Endodermal cell (in vitro differentiated cells): ENCODE measurements around the gene OTOP2. TPM values are rescaled to one million over a fixed set of nuclear protein-coding genes. Genes with fewer than 3 reads are reported as not detected.

Experiments
- DNase-seq: peaks from one replicate; pipeline ENCODE4 v3.0.0-alpha.2; 2017
- H3K27ac ChIP-seq: 2 replicates; pipeline ENCODE4 v1.5.1; 2013; ENCODE audit warnings: mild to moderate bottlenecking, low read depth, low read length, moderate library complexity
- H3K27me3 ChIP-seq: 2 replicates; pipeline ENCODE4 v1.6.1; 2013; ENCODE audit warnings: mild to moderate bottlenecking, low read length, moderate library complexity; ENCODE audit not compliant: insufficient read depth, control insufficient read depth, poor library complexity, severe bottlenecking
- H3K36me3 ChIP-seq: 2 replicates; pipeline ENCODE4 v1.7.0; 2013; ENCODE audit warnings: mild to moderate bottlenecking, low read length, moderate library complexity; ENCODE audit not compliant: control insufficient read depth, insufficient read depth
- H3K4me1 ChIP-seq: one replicate; pipeline ENCODE4 v1.7.0; 2013; ENCODE audit warnings: low read length; ENCODE audit not compliant: control insufficient read depth, insufficient read depth
- H3K4me3 ChIP-seq: 2 replicates; pipeline ENCODE4 v1.5.1; 2013; ENCODE audit warnings: mild to moderate bottlenecking, low read length, moderate library complexity
- H3K9ac ChIP-seq: 2 replicates; pipeline ENCODE4 v1.6.1; 2013; ENCODE audit warnings: mild to moderate bottlenecking, low read length, moderate library complexity; ENCODE audit not compliant: poor library complexity, severe bottlenecking; ENCODE audit errors: extremely low read depth
- H3K9me3 ChIP-seq: 2 replicates; pipeline ENCODE4 v1.6.1; 2013; ENCODE audit warnings: mild to moderate bottlenecking, low read length, moderate library complexity; ENCODE audit not compliant: control insufficient read depth
- H3K27ac Mint-ChIP-seq: 2 replicates; pipeline ENCODE4 v1.8.0; 2020; ENCODE audit warnings: mixed read lengths
- H3K27me3 Mint-ChIP-seq: 2 replicates; pipeline ENCODE4 v1.8.0; 2021; ENCODE audit warnings: mild to moderate bottlenecking, mixed read lengths; ENCODE audit not compliant: insufficient read depth
- H3K36me3 Mint-ChIP-seq: 2 replicates; pipeline ENCODE4 v1.8.0; 2020; ENCODE audit warnings: low read depth, mixed read lengths
- H3K4me1 Mint-ChIP-seq: 2 replicates; pipeline ENCODE4 v1.8.0; 2020; ENCODE audit warnings: mixed read lengths
- H3K4me3 Mint-ChIP-seq: 2 replicates; pipeline ENCODE4 v1.8.0; 2020; ENCODE audit warnings: mild to moderate bottlenecking, moderate library complexity, mixed read lengths
- H3K9me3 Mint-ChIP-seq: 2 replicates; pipeline ENCODE4 v1.8.0; 2020; ENCODE audit warnings: mild to moderate bottlenecking, mixed read lengths
- CTCF ChIP-seq: fragments of 200-600 bp; sonication (generic); conservative IDR thresholded peaks from 2 replicates; pipeline ENCODE4 v1.5.0; 2021; ENCODE audit warnings: antibody characterized with exemption, mild to moderate bottlenecking
- WGBS, 2 experiments: methylation state at CpG; one replicate each; pipeline versions ENCODE4 v1.1.5 to v1.1.7; 2013; ENCODE audit warnings: missing lambda C conversion rate in 2 of 2, mixed read lengths in 1 of 2; ENCODE audit not compliant: insufficient coverage in 1 of 2, insufficient read length in 1 of 2; 5-methylcytosine and 5-hydroxymethylcytosine counted together
- total RNA-seq, 2 donors: library from RNA; stranded (reverse); fragmentation: NEBNext Ultra II Directional in 1 of 2; extraction: Animal tissue kit (Norgen Biotek cat#: 25700) in 1 of 2; gene quantifications; 2 replicates in 1 of 2; 3 replicates in 1 of 2; pipeline ENCODE4 v1.2.1, GENCODE V29; 2021

Gene OTOP2
- total RNA-seq, 2 donors from 2014 or later: not detected

- Histone ChIP-seq H3K9me3 (no peaks in the 10 kb centered on the region), H3K4me1 (no peaks in the 10 kb centered on the region), H3K4me3 (no peak overlapping the region), H3K27ac (peak overlapping the region; percentile 38), H3K27me3 (peaks cover 55% of the 10 kb centered on the region), H3K36me3 (no peaks in the 10 kb centered on the region), H3K9ac (no peak overlapping the region)
- TF ChIP-seq CTCF: no peak
- peak overlapping the region; percentile 51 for H3K4me3 Mint-ChIP-seq
- no peaks in the 10 kb centered on the region for H3K9me3 Mint-ChIP-seq
- 90 to 93% methylated on average over 3 to 8 of the region's 8 CpGs for WGBS, 2 experiments
- H3K27me3 Mint-ChIP-seq: peaks cover 57% of the 10 kb centered on the region
- H3K36me3 Mint-ChIP-seq: no peaks in the 10 kb centered on the region
- no peaks in the 10 kb centered on the region for H3K4me1 Mint-ChIP-seq
- no peak overlapping the region for H3K27ac Mint-ChIP-seq
- DNase-seq: peak; percentile 42
Measured at GRCh38 chr17:74971069-74971841, 47.2 kb downstream of the OTOP2 start.

GRCh38 chr17:74971842-74972106, 47.7 kb downstream of the OTOP2 start:
- peak overlapping the region; percentile 51 for H3K4me3 Mint-ChIP-seq

GRCh38 chr17:74972107-74972972, 48.3 kb downstream of the OTOP2 start, which contains the start of gene HID1:
TSS of gene HID1 (minus strand) at chr17:74972759. CDS start at chr17:74972656, 103 bp downstream.
- Histone ChIP-seq H3K36me3 (no peaks in the 10 kb centered on the region), H3K27me3 (peaks cover 55% of the 10 kb centered on the region), H3K9ac (no peak within 1 kb of the TSS), H3K4me1 (no peaks in the 10 kb centered on the region), H3K4me3 (peak within 1 kb of the TSS; percentile 71), H3K27ac (peak within 1 kb of the TSS; percentile 38), H3K9me3 (no peaks in the 10 kb centered on the region)
- WGBS, 2 experiments: 1 to 2% methylated on average over 33 to 93 of the region's 95 CpGs
- no peak for TF ChIP-seq CTCF
- Mint-ChIP-seq H3K4me3 (peak within 1 kb of the TSS; percentile 51), H3K36me3 (no peaks in the 10 kb centered on the region), H3K27me3 (peaks cover 60% of the 10 kb centered on the region), H3K27ac (no peak within 1 kb of the TSS), H3K9me3 (no peaks in the 10 kb centered on the region), H3K4me1 (no peaks in the 10 kb centered on the region)
- peak; percentile 98 for DNase-seq

More at GRCh38 chr17:74971842-74972106, 47.7 kb downstream of the OTOP2 start:
- Mint-ChIP-seq H3K9me3 (no peaks in the 10 kb centered on the region), H3K36me3 (no peaks in the 10 kb centered on the region), H3K27me3 (peaks cover 58% of the 10 kb centered on the region), H3K27ac (no peak overlapping the region), H3K4me1 (no peaks in the 10 kb centered on the region)
- Histone ChIP-seq H3K36me3 (no peaks in the 10 kb centered on the region), H3K27me3 (peaks cover 55% of the 10 kb centered on the region), H3K9me3 (no peaks in the 10 kb centered on the region), H3K27ac (peak overlapping the region; percentile 38), H3K4me1 (no peaks in the 10 kb centered on the region), H3K9ac (no peak overlapping the region), H3K4me3 (no peak overlapping the region)
- DNase-seq: no peak
- TF ChIP-seq CTCF: no peak
- WGBS, 2 experiments: 24 to 29% methylated on average over 6 to 9 of the region's 9 CpGs
